Panc1 (cell line): Measurements from ENCODE around the gene NT5DC1. TPM values are rescaled to one million over a fixed set of nuclear protein-coding genes. Genes with fewer than 3 reads are reported as not detected.

Source experiments
- ATAC-seq: fragments of 200-7000 bp; cut with Tn5 transposase; 2 replicates; pipeline ENCODE4 v1.9.1; 2020; ENCODE audit warnings: mild to moderate bottlenecking, moderate library complexity
- BruUV-seq: library from RNA; stranded (reverse); fragments of 400-500 nt; replicated peaks from 2 replicates; lab custom pipeline; 2021; lab: Mats Ljungman, UMichigan
- CTCF ChIA-PET: fragments of 300-600 bp; sonication (Branson Sonifier 250); formaldehyde crosslinking; loops from one replicate; lab custom pipeline; 2022; ENCODE audit warnings: antibody characterized with exemption; lab: Charles Lee
- POLR2A ChIA-PET: fragments of 300-600 bp; sonication (Branson Sonifier 250); formaldehyde crosslinking; loops from one replicate; lab custom pipeline; 2022; ENCODE audit warnings: antibody characterized with exemption; lab: Charles Lee
- DNase-seq: peaks from one replicate; pipeline ENCODE4 v3.0.0-alpha.2; 2010; ENCODE audit warnings: low read depth, low spot score
- H3K27ac ChIP-seq: 2 replicates; pipeline ENCODE4 v1.5.1; 2011; ENCODE audit warnings: mild to moderate bottlenecking, low read length, inconsistent platforms
- H3K27me3 ChIP-seq: fragments of 200-500 bp; sonication (Bioruptor generic); 2 replicates; pipeline ENCODE4 v1.6.0; 2014; ENCODE audit warnings: low read length, inconsistent platforms; ENCODE audit not compliant: control insufficient read depth, insufficient read depth
- H3K36me3 ChIP-seq: fragments of 200-500 bp; sonication (Bioruptor generic); 2 replicates; pipeline ENCODE4 v1.5.1; 2014; ENCODE audit warnings: inconsistent platforms, mild to moderate bottlenecking, low read length, moderate library complexity; ENCODE audit not compliant: control insufficient read depth, insufficient read depth
- H3K4me1 ChIP-seq: 2 replicates; pipeline ENCODE4 v1.5.1; 2011; ENCODE audit warnings: inconsistent platforms, mild to moderate bottlenecking, low read length, moderate library complexity; ENCODE audit not compliant: control insufficient read depth, insufficient read depth
- H3K4me3 ChIP-seq, 2 experiments: 2 replicates each; pipeline ENCODE4 v1.5.1; 2011 to 2012; ENCODE audit warnings: low read depth in 2 of 2, low read length in 2 of 2, mild to moderate bottlenecking in 2 of 2, inconsistent platforms in 1 of 2, moderate library complexity in 1 of 2
- H3K9me3 ChIP-seq: fragments of 200-500 bp; sonication (Bioruptor generic); 2 replicates; pipeline ENCODE4 v1.5.1; 2014; ENCODE audit warnings: low read depth, mild to moderate bottlenecking, inconsistent platforms, low read length, moderate library complexity; ENCODE audit not compliant: control insufficient read depth, insufficient read depth
- CTCF ChIP-seq: fragments of 450-650 bp; IDR thresholded peaks from 2 replicates; pipeline ENCODE4 v1.5.1; 2017; ENCODE audit warnings: mild to moderate bottlenecking
- POLR2AphosphoS5 ChIP-seq: IDR thresholded peaks from 2 replicates; pipeline ENCODE4 v1.6.1; 2012; ENCODE audit warnings: mild to moderate bottlenecking, low read depth, low read length, moderate library complexity
- REST ChIP-seq, 2 experiments: IDR thresholded peaks; 2 replicates each; pipeline ENCODE4 v1.6.1; 2011 to 2012; ENCODE audit warnings: low read depth in 2 of 2, control low read depth in 1 of 2, low read length in 1 of 2, mild to moderate bottlenecking in 1 of 2, moderate library complexity in 1 of 2; ENCODE audit not compliant: insufficient read depth in 1 of 2
- SIN3A ChIP-seq: IDR thresholded peaks from 2 replicates; pipeline ENCODE4 v1.6.1; 2012; ENCODE audit warnings: low read depth, mild to moderate bottlenecking, low read length, moderate library complexity, borderline replicate concordance; ENCODE audit not compliant: insufficient read depth
- TCF7L2 ChIP-seq: IDR thresholded peaks from 2 replicates; pipeline ENCODE4 v1.6.1; 2011; ENCODE audit warnings: mild to moderate bottlenecking, low read depth, low read length, inconsistent platforms
- in situ Hi-C: cut with HindIII; loops from 2 replicates; pipeline ENCODE4 v1.10.0; 2016; ENCODE audit warnings: low sequenced_read_pairs, low pct_unique_long_range_greater_than_20kb
- intact Hi-C: fragments of 100-400 bp; cut with micrococcal nuclease; formaldehyde crosslinking; loops from one replicate; pipeline ENCODE4 v1.10.0; 2022; ENCODE audit not compliant: unreplicated experiment
- total RNA-seq: library from RNA; stranded (reverse); gene quantifications from one replicate; pipeline ENCODE4 v1.2.1, GENCODE V29; 2021; ENCODE audit not compliant: unreplicated experiment

Gene NT5DC1
- total RNA-seq, 1 experiment from 2014 or later, result 79.1 TPM

DNA sequence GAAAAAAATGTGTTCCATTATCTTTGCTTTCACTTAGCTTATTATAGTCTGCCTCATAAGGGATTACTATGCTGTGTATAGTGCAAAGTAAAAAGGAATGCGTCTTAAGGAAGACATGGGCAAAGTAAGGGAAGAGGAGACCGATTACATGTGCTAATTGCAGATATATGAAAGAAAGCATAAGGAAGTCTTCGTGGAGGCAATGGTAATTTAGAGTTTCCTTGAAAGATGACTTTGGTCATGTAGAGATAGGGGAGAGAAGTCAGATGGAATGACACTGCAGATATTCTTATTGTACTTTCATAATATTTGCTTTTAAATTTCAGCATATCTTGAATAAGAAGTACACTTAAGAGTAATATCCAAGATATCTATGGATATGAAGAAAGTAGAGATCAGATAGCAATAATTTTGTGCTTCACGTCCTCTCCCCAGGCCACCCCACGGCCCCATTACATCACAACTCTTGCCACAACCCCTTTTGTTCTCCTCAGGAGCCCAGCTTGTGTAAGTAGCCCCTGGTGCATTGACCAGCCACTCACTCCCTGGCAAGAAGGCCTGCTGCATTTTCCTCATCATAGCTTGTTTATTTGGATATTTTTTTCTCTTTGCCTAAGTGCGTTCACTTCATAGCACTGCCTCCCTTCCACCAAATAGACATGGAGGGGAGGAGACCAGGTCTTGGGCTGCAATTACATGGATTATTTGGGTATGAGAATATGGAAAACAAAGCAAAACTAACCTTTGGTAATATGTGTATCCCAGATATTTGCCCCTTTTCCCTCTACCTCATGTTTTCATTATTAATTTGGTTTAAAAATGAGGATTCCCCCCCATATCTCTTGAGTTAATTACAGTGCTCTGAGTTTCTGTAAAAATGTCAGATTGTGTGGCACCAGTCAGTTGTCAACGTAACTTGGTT, 56.0 kb downstream of the NT5DC1 start:
- no peaks in the 10 kb centered on the region for H3K4me1 ChIP-seq
- no peak overlapping the region for H3K27ac ChIP-seq
- DNase-seq (no peak), ATAC-seq (no peak; the same call in 1 of the 2 replicates)
- no peaks in the 10 kb centered on the region for H3K36me3 ChIP-seq
- intact Hi-C loops, result no loop called here
- no peaks in the 10 kb centered on the region for H3K27me3 ChIP-seq
- POLR2A ChIA-PET, result no interaction called here
- no peaks in the 10 kb centered on the region for H3K9me3 ChIP-seq
- in situ Hi-C loops, result no loop called here
- BruUV-seq, result no TSS peak
- H3K4me3 ChIP-seq, result no peak overlapping the region
- TF ChIP-seq POLR2AphosphoS5, result no peak
- no peak for TF ChIP-seq CTCF
- TF ChIP-seq REST (IDR thresholded peaks at IDR 0.05; ENCODE audit: insufficient read depth in 1 of 2, low read depth in 2 of 2, low read length in 1 of 2), result no peak
- no peak for TF ChIP-seq SIN3A
- no peak for TF ChIP-seq TCF7L2
- CTCF ChIA-PET, result no interaction called here

DNA sequence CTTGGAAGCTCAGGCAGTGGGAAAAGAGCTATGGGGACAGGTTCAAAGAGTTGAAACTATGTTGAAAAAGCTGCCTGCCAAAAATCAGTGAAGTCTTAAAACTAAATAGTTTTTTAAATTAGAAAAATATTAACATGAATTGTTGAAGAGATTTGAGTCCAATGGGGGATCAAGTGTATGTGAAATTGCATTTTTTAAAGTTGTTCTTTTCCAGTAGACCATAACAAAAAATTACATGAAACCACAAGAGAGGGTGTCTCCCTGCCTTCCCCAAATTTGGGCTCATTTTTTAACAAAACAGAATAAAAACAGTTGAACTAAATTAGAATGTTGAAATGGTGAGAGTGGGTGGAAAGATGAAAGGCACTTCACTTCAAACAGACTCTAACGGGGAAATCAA, 56.7 kb downstream of the NT5DC1 start:
- Histone ChIP-seq H3K27ac (no peak overlapping the region), H3K9me3 (no peaks in the 10 kb centered on the region), H3K4me3 (no peak overlapping the region), H3K36me3 (no peaks in the 10 kb centered on the region), H3K27me3 (no peaks in the 10 kb centered on the region), H3K4me1 (no peaks in the 10 kb centered on the region)
- CTCF ChIA-PET, result no interaction called here
- ATAC-seq (no peak), DNase-seq (no peak)
- TF ChIP-seq REST (IDR thresholded peaks at IDR 0.05; ENCODE audit: insufficient read depth in 1 of 2, low read depth in 2 of 2, low read length in 1 of 2) (no peak), POLR2AphosphoS5 (no peak), CTCF (no peak), SIN3A (no peak), TCF7L2 (no peak)
- POLR2A ChIA-PET, result interaction anchor here (0.6 kb wide), 1 partner anchor 10 kb away, joined by 3 read pairs; no protein-coding TSS in a partner anchor
- intact Hi-C loops (no loop called here), in situ Hi-C loops (no loop called here)
- no TSS peak for BruUV-seq
